Activated CD4-positive, alpha-beta T cell treated with anti-CD3 and anti-CD28 coated beads for 36 hours (primary cell): ENCODE results near the gene FGF18. TPM values are rescaled to one million over a fixed set of nuclear protein-coding genes. Genes with fewer than 3 reads are reported as not detected.
A peak's percentile ranks its signal among the peaks of the same experiment; 100 is the strongest.

Source experiments
- ATAC-seq: fragments of 200-7000 bp; cut with Tn5 transposase; one replicate; pipeline ENCODE4 v1.10.0; 2021; ENCODE audit warnings: mild to moderate bottlenecking, moderate library complexity
- CTCF ChIA-PET: fragments of 350-600 bp; sonication (Branson Sonifier 250); formaldehyde crosslinking; loops from one replicate; lab custom pipeline; 2021; ENCODE audit warnings: antibody characterized with exemption; lab: Charles Lee
- POLR2A ChIA-PET: fragments of 350-600 bp; sonication (Branson Sonifier 250); formaldehyde crosslinking; loops from one replicate; lab custom pipeline; 2021; ENCODE audit warnings: antibody characterized with exemption, inconsistent platforms; lab: Charles Lee
- DNase-seq: peaks from one replicate; pipeline ENCODE4 v3.0.0-alpha.2; 2020
- H3K27ac Mint-ChIP-seq: one replicate; pipeline ENCODE4 v1.8.0; 2021; ENCODE audit warnings: mixed read lengths
- H3K27me3 Mint-ChIP-seq: one replicate; pipeline ENCODE4 v1.8.0; 2021; ENCODE audit warnings: mixed read lengths
- H3K36me3 Mint-ChIP-seq: one replicate; pipeline ENCODE4 v1.8.0; 2021; ENCODE audit warnings: low read depth, mixed read lengths
- H3K4me1 Mint-ChIP-seq: one replicate; pipeline ENCODE4 v1.8.0; 2021; ENCODE audit warnings: mixed read lengths
- H3K4me3 Mint-ChIP-seq: one replicate; pipeline ENCODE4 v1.8.0; 2021; ENCODE audit warnings: mild to moderate bottlenecking, moderate library complexity, mixed read lengths
- H3K9me3 Mint-ChIP-seq: one replicate; pipeline ENCODE4 v1.8.0; 2021; ENCODE audit warnings: low read depth, mixed read lengths
- intact Hi-C, 2 experiments: fragments of 100-400 bp; cut with DNase I in 1 of 2; cut with micrococcal nuclease in 1 of 2; formaldehyde crosslinking; loops; one replicate each; pipeline versions ENCODE4 v1.14.2 to v1.15.1; 2022 to 2024; cut with DNase I, micrococcal nuclease
- total RNA-seq, 2 experiments: library from RNA; stranded (reverse); gene quantifications; one replicate each; pipeline ENCODE4 v1.2.3, GENCODE V29; 2021

FGF18 gene
- total RNA-seq, 2 experiments from 2014 or later: not detected

- ATAC-seq: no peak
- DNase-seq: no peak
- no peaks in the 10 kb centered on the region for H3K36me3 Mint-ChIP-seq
- peaks cover 2% of the 10 kb centered on the region for H3K9me3 Mint-ChIP-seq
- H3K27ac Mint-ChIP-seq: no peak overlapping the region
- H3K4me1 Mint-ChIP-seq: peaks cover 8% of the 10 kb centered on the region
- no peaks in the 10 kb centered on the region for H3K27me3 Mint-ChIP-seq
- CTCF ChIA-PET: interaction anchor here (0.6 kb wide), 1 partner anchor 17 kb away, joined by 3 read pairs; no protein-coding TSS in a partner anchor
- intact Hi-C loops: no loop called here
- POLR2A ChIA-PET: no interaction called here
- H3K4me3 Mint-ChIP-seq: no peak overlapping the region
Observed at GRCh38 chr5:171477101-171477500, 57.7 kb downstream of the FGF18 start.

- peaks cover 8% of the 10 kb centered on the region for H3K4me1 Mint-ChIP-seq
- H3K4me3 Mint-ChIP-seq: no peak overlapping the region
- peaks cover 2% of the 10 kb centered on the region for H3K9me3 Mint-ChIP-seq
- intact Hi-C loops: no loop called here
- DNase-seq (no peak), ATAC-seq (no peak)
- ChIA-PET CTCF (interaction anchor here (0.6 kb wide), 1 partner anchor 17 kb away, joined by 3 read pairs; no protein-coding TSS in a partner anchor), POLR2A (no interaction called here)
- no peaks in the 10 kb centered on the region for H3K36me3 Mint-ChIP-seq
- H3K27ac Mint-ChIP-seq: no peak overlapping the region
- no peaks in the 10 kb centered on the region for H3K27me3 Mint-ChIP-seq
Observed at GRCh38 chr5:171477666-171478065, 58.2 kb downstream of the FGF18 start.

GRCh38 chr5:171478946-171479775 lies 59.7 kb downstream of the FGF18 start:
- DNase-seq (no peak), ATAC-seq (no peak)
- Mint-ChIP-seq H3K4me3 (no peak overlapping the region), H3K27ac (no peak overlapping the region), H3K4me1 (peaks cover 8% of the 10 kb centered on the region), H3K9me3 (peaks cover 2% of the 10 kb centered on the region), H3K27me3 (no peaks in the 10 kb centered on the region), H3K36me3 (no peaks in the 10 kb centered on the region)
- CTCF ChIA-PET: interaction anchor here (0.6 to 1.2 kb wide), 5 partner anchors 60 to 989 kb away, joined by 3 to 4 read pairs (median 4); partner anchors contain the start of gene FGF18
- intact Hi-C loops: no loop called here
- POLR2A ChIA-PET: no interaction called here

GRCh38 chr5:171479776-171480125 lies 60.3 kb downstream of the FGF18 start:
- H3K9me3 Mint-ChIP-seq: peaks cover 2% of the 10 kb centered on the region
- ChIA-PET CTCF (no interaction called here), POLR2A (no interaction called here)
- ATAC-seq (no peak), DNase-seq (no peak)
- intact Hi-C loops: loop anchor here (5.0 to 10.0 kb wide), 3 partner anchors 125 to 563 kb away; no protein-coding TSS in a partner anchor
- peaks cover 8% of the 10 kb centered on the region for H3K4me1 Mint-ChIP-seq
- H3K36me3 Mint-ChIP-seq: no peaks in the 10 kb centered on the region
- H3K4me3 Mint-ChIP-seq: no peak overlapping the region
- H3K27ac Mint-ChIP-seq: no peak overlapping the region
- no peaks in the 10 kb centered on the region for H3K27me3 Mint-ChIP-seq

- H3K27me3 Mint-ChIP-seq: no peaks in the 10 kb centered on the region
- DNase-seq: no peak
- no peak overlapping the region for H3K27ac Mint-ChIP-seq
- intact Hi-C loops: loop anchor here (5.0 to 10.0 kb wide), 3 partner anchors 125 to 562 kb away; no protein-coding TSS in a partner anchor
- ChIA-PET CTCF (no interaction called here), POLR2A (no interaction called here)
- no peaks in the 10 kb centered on the region for H3K36me3 Mint-ChIP-seq
- H3K4me1 Mint-ChIP-seq: peaks cover 8% of the 10 kb centered on the region
- no peaks in the 10 kb centered on the region for H3K9me3 Mint-ChIP-seq
- ATAC-seq: no peak
- no peak overlapping the region for H3K4me3 Mint-ChIP-seq
Observed at GRCh38 chr5:171480239-171480638, 60.8 kb downstream of the FGF18 start.

- intact Hi-C loops: loop anchor here (5.0 to 10.0 kb wide), 3 partner anchors 123 to 560 kb away; no protein-coding TSS in a partner anchor
- no peak overlapping the region for H3K27ac Mint-ChIP-seq
Observed at GRCh38 chr5:171481571-171482433, 62.4 kb downstream of the FGF18 start.

GRCh38 chr5:171482434-171482730 lies 62.9 kb downstream of the FGF18 start:
- H3K36me3 Mint-ChIP-seq: no peaks in the 10 kb centered on the region
- DNase-seq: no peak
- no peak overlapping the region for H3K4me3 Mint-ChIP-seq
- ChIA-PET POLR2A (no interaction called here), CTCF (interaction anchor here (0.5 to 1.5 kb wide), 7 partner anchors 10 to 376 kb away, joined by 3 to 4 read pairs (median 3); no protein-coding TSS in a partner anchor)
- ATAC-seq: no peak
- no peak overlapping the region for H3K27ac Mint-ChIP-seq
- H3K9me3 Mint-ChIP-seq: no peaks in the 10 kb centered on the region
- intact Hi-C loops: loop anchor here (5.0 to 10.0 kb wide), 3 partner anchors 122 to 560 kb away; no protein-coding TSS in a partner anchor
- H3K27me3 Mint-ChIP-seq: peaks cover 6% of the 10 kb centered on the region
- H3K4me1 Mint-ChIP-seq: peaks cover 8% of the 10 kb centered on the region

More at GRCh38 chr5:171481571-171482433, 62.4 kb downstream of the FGF18 start:
- ChIA-PET POLR2A (no interaction called here), CTCF (interaction anchor here (0.8 to 1.5 kb wide), 3 partner anchors 124 to 376 kb away, joined by 3 to 4 read pairs (median 3); no protein-coding TSS in a partner anchor)
- ATAC-seq: no peak
- H3K27me3 Mint-ChIP-seq: peaks cover under 1% of the 10 kb centered on the region
- DNase-seq: no peak
- H3K36me3 Mint-ChIP-seq: no peaks in the 10 kb centered on the region
- no peaks in the 10 kb centered on the region for H3K9me3 Mint-ChIP-seq
- no peak overlapping the region for H3K4me3 Mint-ChIP-seq
- peaks cover 8% of the 10 kb centered on the region for H3K4me1 Mint-ChIP-seq

- CTCF ChIA-PET: interaction anchor here (0.7 to 1.5 kb wide), 9 partner anchors 11 to 390 kb away, joined by 3 to 4 read pairs (median 3); no protein-coding TSS in a partner anchor
- intact Hi-C loops: loop anchor here (1.0 to 10.0 kb wide), 5 partner anchors 121 to 559 kb away; no protein-coding TSS in a partner anchor
- DNase-seq: no peak
- H3K4me3 Mint-ChIP-seq: no peak overlapping the region
- H3K9me3 Mint-ChIP-seq: no peaks in the 10 kb centered on the region
- POLR2A ChIA-PET: no interaction called here
- H3K4me1 Mint-ChIP-seq: peaks cover 8% of the 10 kb centered on the region
- no peaks in the 10 kb centered on the region for H3K36me3 Mint-ChIP-seq
- no peak overlapping the region for H3K27ac Mint-ChIP-seq
- H3K27me3 Mint-ChIP-seq: peaks cover 12% of the 10 kb centered on the region
- ATAC-seq: no peak
Observed at GRCh38 chr5:171483551-171484135, 64.2 kb downstream of the FGF18 start.

GRCh38 chr5:171484460-171484899 lies 65.0 kb downstream of the FGF18 start:
- ChIA-PET POLR2A (no interaction called here), CTCF (interaction anchor here (0.6 to 1.5 kb wide), 7 partner anchors 14 to 710 kb away, joined by 3 to 5 read pairs (median 3); partner anchors contain the start of gene FGF18)

GRCh38 chr5:171485668-171486067 lies 66.2 kb downstream of the FGF18 start:
- POLR2A ChIA-PET: no interaction called here
- CTCF ChIA-PET: interaction anchor here (0.7 to 1.1 kb wide), 2 partner anchors 26 to 119 kb away, joined by 3 read pairs; no protein-coding TSS in a partner anchor
- intact Hi-C loops: loop anchor here (2.0 to 10.0 kb wide), 3 partner anchors 119 to 421 kb away; no protein-coding TSS in a partner anchor

More at GRCh38 chr5:171484460-171484899, 65.0 kb downstream of the FGF18 start:
- Mint-ChIP-seq H3K27me3 (peaks cover 12% of the 10 kb centered on the region), H3K36me3 (no peaks in the 10 kb centered on the region), H3K4me3 (no peak overlapping the region), H3K9me3 (no peaks in the 10 kb centered on the region), H3K4me1 (peaks cover 6% of the 10 kb centered on the region), H3K27ac (no peak overlapping the region)
- intact Hi-C loops: loop anchor here (1.0 to 10.0 kb wide), 5 partner anchors 120 to 558 kb away; no protein-coding TSS in a partner anchor
- DNase-seq (peak; percentile 74), ATAC-seq (peak; percentile 42)

More at GRCh38 chr5:171485668-171486067, 66.2 kb downstream of the FGF18 start:
- Mint-ChIP-seq H3K4me3 (no peak overlapping the region), H3K4me1 (no peaks in the 10 kb centered on the region), H3K27ac (no peak overlapping the region), H3K36me3 (no peaks in the 10 kb centered on the region), H3K27me3 (peaks cover 15% of the 10 kb centered on the region), H3K9me3 (no peaks in the 10 kb centered on the region)
- no peak for ATAC-seq
- no peak for DNase-seq
